SKM-1 treated with dmso at 0.1 percent for 144 hours (cell line): ENCODE results near the gene KIAA2012.

ENCODE experiments used
- DNase-seq: peaks from one replicate; lab custom pipeline; 2025; ENCODE audit not compliant: unreplicated experiment; lab: John Stamatoyannopoulos, UW

The KIAA2012 gene

DNA sequence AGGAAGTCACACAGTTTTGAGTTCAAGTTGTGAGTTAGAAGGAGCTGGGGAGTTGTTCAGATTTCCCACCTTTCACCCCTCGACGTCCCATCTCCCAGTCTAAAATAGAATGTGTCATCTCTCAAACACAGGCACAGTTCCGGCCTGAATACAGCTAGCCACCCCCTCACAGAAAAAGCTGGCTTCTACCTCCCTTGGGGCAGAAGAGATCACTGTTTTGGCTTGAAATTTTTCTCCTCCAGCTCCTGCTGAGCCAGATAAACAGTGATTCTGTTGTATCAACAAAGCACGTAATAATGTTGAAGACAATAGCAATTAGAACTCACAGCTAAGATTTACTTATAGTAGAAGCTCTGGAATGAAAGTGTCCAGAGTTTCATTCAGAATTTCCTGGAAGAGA is 74.7 kb downstream of the KIAA2012 start:
- DNase-seq: no peak

DNA sequence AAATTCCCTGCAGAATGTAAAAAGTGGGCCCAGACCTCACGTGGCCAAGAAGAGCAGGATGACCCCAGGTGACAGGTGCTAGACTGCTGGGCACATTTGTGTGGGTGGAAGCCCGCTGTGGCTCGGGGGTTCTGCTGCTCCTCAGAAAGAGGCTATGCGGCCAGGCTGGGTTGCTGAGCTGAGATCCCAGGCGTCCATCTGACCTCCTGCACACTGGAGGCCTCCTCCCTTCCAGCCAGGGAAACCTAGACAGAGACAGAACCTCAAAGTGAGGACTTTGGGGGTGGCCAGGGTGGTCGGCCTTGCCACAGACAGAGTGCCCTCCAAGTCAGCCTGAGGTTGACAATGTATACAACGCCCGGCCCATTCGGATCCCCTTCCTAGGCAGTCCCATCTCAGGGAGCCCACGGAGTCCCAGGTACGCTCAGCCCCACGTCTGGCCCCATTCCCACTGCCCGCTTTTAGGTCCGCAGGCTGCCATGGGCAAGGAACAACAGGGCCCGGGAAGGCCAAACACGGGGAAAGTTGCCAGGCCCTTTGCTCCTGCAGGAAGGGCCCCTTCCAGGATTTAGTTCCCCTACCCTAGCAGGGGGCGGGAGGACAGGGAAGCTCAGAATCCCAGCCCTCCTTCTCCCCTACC is 75.6 kb downstream of the KIAA2012 start:
- no peak for DNase-seq

- no peak for DNase-seq
Observed at GRCh38 chr2:202149155-202149762, 76.2 kb downstream of the KIAA2012 start.

DNA sequence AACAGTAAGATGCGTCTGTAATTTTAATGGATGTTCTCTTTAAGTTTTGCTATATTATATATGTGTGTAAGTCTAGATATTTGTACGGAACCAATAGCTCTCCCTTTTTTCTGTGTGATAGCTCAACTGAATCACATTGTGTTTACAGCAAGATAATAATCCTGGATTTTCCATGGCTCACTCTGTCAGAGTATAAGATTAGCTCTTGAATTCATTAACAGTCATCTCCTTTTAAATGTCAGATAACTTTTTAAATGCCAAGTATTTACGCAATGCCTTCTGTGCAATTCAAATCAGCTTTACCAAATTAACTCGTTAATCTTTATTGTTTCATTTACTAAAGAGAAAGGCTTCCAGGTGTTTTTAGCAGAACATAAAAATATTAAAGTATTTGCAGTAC is 76.9 kb downstream of the KIAA2012 start:
- DNase-seq: no peak

- DNase-seq: no peak
Observed at GRCh38 chr2:202152104-202152715, 79.2 kb downstream of the KIAA2012 start.

GRCh38 chr2:202154613-202155012 is 81.6 kb downstream of the KIAA2012 start:
- DNase-seq: no peak

DNA sequence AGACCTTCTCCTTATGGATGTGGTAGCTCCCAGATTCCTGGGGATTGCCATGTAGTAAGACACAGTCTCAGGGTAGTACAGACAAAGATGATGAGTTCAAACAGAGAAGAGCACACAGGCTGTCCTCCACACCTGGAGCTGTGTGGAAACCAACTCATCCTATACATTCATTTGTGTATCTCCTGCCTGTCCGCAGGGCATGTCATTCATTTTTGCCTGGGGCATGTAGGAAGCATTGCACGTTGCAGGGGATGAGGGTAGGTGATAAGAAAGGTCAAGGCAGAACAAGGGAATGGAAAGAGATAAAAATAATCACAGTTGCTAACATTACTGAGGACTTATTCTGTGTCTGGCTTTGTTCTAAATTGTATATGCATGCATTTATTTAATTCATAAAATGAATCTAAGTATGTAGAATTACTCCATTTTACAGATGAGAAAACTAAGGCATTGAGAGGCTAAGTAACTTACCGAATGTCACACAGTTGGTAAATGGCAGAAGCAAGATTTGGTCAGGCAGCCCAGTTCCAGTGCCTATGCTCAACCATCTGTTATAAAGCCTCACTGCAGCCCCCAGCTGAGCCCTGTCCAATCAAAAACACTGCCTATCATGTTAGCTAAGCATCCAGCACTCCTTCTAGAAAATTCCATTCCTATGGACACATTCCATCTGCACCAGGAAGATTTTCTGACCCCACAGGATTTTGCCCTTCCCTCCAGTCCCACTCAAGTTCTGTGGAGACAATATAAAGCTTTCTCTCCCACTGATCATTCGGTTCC is 84.3 kb downstream of the KIAA2012 start:
- no peak for DNase-seq

GRCh38 chr2:202158796-202159195 is 85.7 kb downstream of the KIAA2012 start:
- DNase-seq: no peak

DNA sequence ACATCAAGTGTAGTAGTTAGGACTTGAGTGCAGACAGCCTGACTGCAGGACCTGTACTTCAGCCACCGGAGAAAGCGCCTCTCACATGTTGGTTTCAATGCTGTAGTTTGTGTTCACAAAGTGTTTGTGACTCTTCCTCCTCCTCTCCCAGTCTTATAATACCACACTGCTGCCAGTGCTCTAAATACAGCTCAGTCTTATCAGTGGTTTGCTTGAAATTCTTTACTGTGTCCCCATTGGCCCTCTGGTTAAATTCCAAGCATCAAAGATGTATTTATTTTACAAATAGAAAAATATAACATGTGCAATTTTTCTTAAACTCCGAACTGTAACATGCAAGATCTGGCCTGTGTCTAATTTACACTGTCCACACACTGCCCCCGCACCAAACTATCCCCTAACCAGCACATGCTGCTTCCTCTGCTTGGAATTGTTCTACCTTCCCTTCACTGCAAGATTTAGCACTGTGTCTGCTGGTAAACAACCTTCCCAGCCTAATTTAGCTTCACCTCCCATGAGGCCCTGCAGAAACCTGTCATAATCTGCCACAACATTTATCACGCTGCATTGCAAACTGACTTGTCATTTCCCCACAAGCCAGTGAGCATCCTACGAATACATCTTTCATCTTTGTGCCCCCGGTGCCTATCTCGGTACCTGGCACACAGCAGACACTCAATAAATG is 88.2 kb downstream of the KIAA2012 start:
- no peak for DNase-seq

- DNase-seq: no peak
Observed at GRCh38 chr2:202164411-202164810, 91.4 kb downstream of the KIAA2012 start.

DNA sequence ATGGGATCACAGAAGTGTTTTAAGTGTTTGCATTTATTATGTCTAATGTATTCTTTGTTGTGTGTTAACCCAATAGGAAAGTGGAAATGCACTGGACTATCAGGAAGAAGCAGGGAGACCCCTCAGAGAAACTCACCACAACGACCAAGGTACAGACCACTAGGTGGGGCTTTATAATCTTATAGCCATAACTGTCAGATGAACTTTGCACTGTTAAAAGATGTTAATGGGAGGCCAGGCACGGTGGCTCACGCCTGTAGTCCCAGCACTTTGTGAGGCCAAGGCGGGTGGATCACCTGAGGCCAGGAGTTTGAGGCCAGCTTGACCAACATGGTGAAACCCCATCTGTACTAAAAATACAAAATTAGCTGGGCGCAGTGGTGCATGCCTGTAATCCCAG is 92.2 kb downstream of the KIAA2012 start:
- no peak for DNase-seq

GRCh38 chr2:202165945-202166344 is 92.9 kb downstream of the KIAA2012 start:
- no peak for DNase-seq

DNA sequence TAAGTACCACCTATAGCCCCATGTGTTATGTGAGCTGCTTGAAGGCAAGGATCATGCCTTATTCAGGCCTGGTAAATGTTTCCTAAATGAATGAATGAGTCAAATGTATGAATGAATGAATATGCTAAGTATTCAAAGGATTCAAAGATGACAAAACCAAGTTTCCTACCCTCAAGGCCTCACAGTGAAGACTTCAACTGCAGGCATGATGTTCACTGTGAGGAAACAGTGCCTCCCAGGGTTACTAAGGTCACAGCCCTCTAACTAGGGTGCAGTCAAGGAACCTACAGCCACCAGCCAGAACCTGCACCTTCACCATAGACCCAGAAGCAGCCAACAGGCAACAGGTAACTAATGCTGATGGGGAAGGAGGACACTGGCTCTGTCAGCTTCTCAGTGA is 96.1 kb downstream of the KIAA2012 start:
- DNase-seq: no peak

DNA sequence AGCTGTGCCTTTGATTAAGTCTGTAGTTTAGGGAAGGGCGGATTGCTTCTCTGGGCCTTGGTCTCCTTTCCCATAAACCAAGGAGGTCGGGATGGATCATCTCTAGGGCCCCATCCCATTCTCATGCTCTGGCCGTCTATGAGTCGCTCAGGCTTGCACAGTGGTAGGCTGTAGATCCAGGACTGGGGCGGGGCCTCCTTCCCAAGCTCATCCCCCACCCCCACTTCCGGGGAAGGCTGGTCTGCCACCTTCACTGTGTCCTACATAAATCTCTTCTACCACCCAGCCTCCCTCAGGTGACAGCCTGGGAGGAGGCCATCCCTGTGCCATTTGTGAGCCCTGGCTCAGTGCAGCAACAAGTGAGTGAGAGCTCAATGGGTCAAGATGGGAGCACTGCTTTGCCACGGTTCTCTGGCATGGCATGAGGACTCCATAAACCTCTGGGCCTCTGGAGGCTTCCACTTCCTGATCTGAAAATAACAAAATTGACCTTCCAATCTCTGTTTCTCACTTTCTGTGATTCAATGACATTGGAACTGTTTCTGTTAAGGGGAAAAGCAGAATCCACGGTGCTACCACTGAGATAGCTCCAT is 96.9 kb downstream of the KIAA2012 start:
- DNase-seq: no peak

DNA sequence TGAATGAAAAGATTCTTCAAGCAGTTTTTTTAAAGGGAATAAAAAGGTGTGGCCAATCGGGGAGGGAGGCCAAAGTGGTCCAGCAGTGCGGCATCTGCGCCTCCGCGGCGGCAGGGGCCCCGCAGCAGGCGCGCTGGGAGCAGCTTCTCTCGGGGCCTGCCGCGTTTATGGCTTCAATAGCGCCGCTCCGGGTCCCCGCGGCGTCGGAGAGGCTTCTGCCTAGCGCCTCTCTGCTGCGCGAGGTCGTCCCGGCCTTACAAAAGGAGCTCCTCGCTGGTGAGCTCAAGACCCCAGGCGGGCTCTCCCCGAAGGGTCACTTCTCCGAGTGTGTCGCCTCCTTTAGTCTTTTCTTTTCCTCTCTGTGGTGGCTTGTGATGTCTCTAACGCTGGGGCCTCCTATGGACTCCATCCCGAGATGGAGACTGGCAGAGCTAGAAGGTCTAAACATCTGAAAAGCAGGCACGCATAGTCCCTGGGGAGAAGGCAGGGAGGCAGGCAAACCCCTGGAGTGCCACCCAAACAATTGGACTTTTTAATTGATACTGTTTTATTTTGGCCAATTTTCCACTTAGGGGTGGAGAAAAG is 98.3 kb downstream of the KIAA2012 start:
- no peak for DNase-seq

GRCh38 chr2:202172439-202173211 is 99.6 kb downstream of the KIAA2012 start:
- DNase-seq: no peak

- peak; percentile 62 for DNase-seq
Observed at GRCh38 chr2:202178346-202178958, 105.4 kb downstream of the KIAA2012 start.

DNA sequence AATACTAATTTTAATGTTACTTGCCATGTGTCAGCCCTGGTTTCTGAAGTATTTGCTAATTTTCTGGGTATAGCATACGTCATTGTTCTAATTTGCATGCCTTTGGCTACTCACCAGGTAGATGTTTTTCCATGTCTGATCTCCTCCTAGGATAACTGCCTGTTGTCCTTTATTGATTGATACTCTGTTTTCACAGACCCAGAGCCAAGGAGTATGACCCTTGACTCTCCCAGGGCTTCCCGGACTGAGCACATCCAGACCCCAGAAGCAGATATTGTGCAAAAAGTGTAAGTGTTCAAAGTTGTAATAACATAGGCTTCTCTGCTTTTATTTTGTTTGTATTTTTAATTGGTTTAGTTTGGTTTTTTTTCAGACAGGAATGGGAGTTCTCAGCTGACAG is 111.5 kb downstream of the KIAA2012 start:
- DNase-seq: no peak

GRCh38 chr2:202185156-202185555 is 112.1 kb downstream of the KIAA2012 start:
- DNase-seq: no peak
